SK-N-SH (cell line): ENCODE results near the gene AGGF1.

Experiments used
- EZH2phosphoT487 ChIP-seq: fragments of 200-600 bp; sonication (generic); IDR thresholded peaks from 2 replicates; pipeline ENCODE4 v1.6.1; 2017; ENCODE audit warnings: low read depth, mixed run types, mild to moderate bottlenecking, antibody characterized with exemption, moderate library complexity, borderline replicate concordance
- JUND ChIP-seq: IDR thresholded peaks from 2 replicates; pipeline ENCODE4 v1.4.0; 2012
- POLR2AphosphoS5 ChIP-seq: IDR thresholded peaks from 2 replicates; pipeline ENCODE4 v1.6.1; 2012; ENCODE audit warnings: low read depth, low read length
- RFX5 ChIP-seq: IDR thresholded peaks from 2 replicates; pipeline ENCODE4 v1.6.1; 2012; ENCODE audit warnings: mild to moderate bottlenecking, improper control_type of control experiment, low read length
- SIN3A ChIP-seq: IDR thresholded peaks from 2 replicates; pipeline ENCODE4 v1.6.1; 2012; ENCODE audit warnings: low read depth, mild to moderate bottlenecking, low read length, moderate library complexity, borderline replicate concordance
- TCF12 ChIP-seq: IDR thresholded peaks from 2 replicates; pipeline ENCODE4 v1.4.0; 2012
- TEAD4 ChIP-seq: IDR thresholded peaks from 2 replicates; pipeline ENCODE4 v1.4.0; 2012; ENCODE audit warnings: mild to moderate bottlenecking, borderline replicate concordance; ENCODE audit not compliant: insufficient read depth
- TF ChIP-seq, protein P1 (sequence below): IDR thresholded peaks from 2 replicates; pipeline ENCODE4 v1.4.0; 2012; ENCODE audit warnings: low read depth, borderline replicate concordance
- TF ChIP-seq, protein P2 (sequence below): IDR thresholded peaks from 2 replicates; pipeline ENCODE4 v1.6.1; 2012; ENCODE audit warnings: mild to moderate bottlenecking, low read depth, low read length, moderate library complexity
- TF ChIP-seq, protein P3 (sequence below): fragments of 200-600 bp; sonication (generic); IDR thresholded peaks from 2 replicates; pipeline ENCODE4 v1.6.1; 2017; ENCODE audit warnings: antibody characterized with exemption, mild to moderate bottlenecking, moderate library complexity
- TF ChIP-seq, protein P4 (sequence below): fragments of 150-350 bp; IDR thresholded peaks from 2 replicates; pipeline ENCODE4 v1.6.1; 2016; ENCODE audit warnings: mild to moderate bottlenecking, low read depth, low read length

DNA sequence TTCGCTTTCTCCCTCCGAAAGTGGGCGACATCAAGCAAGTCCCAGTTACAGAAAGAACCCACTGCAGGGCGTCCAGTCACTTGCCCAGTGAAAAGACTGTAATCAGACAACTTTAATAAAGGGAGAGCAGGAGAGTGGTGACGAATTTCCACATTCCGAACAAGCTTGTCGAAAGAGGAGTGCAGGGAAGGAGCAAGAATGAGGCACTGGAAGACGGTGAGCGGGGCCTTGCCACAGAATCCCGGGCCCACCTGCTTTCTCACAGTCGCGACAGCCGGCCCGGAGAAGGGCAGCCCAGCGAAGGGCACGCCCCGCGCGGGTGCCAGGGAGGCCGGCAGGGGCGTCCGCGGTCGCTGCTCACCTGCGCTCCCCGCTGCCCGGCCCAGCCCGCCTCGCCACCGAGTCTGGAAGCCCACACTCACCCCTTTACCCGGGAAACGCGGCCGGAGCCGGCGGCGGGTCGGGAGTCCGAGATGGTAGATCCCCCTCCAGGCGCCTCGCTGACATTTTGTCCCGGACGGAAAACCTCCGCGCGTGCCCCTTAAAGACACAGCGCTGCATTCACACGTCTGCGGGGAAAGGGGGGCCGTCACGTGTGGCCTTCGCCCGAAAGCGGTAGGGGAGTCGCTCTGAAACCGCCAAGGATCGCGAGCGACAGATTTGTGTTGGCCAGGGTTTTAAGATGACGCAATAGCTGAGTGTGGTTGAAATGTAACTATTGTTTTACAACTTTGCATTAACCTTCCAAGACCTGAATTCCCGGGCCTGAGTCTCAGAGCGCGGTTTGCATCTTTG, 56.7 kb downstream of the AGGF1 start, which contains the start of gene ZBED3:
- TF ChIP-seq, protein P1, sequence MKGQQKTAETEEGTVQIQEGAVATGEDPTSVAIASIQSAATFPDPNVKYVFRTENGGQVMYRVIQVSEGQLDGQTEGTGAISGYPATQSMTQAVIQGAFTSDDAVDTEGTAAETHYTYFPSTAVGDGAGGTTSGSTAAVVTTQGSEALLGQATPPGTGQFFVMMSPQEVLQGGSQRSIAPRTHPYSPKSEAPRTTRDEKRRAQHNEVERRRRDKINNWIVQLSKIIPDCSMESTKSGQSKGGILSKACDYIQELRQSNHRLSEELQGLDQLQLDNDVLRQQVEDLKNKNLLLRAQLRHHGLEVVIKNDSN = peak; percentile 84
- TF ChIP-seq TCF12 (no peak), TEAD4 (no peak), EZH2phosphoT487 (no peak), SIN3A (no peak), POLR2AphosphoS5 (peak; percentile 34), JUND (no peak), RFX5 (0 out of 2 replicates have a peak, but pooled peaks have one; percentile 34)
- TF ChIP-seq, protein P2, sequence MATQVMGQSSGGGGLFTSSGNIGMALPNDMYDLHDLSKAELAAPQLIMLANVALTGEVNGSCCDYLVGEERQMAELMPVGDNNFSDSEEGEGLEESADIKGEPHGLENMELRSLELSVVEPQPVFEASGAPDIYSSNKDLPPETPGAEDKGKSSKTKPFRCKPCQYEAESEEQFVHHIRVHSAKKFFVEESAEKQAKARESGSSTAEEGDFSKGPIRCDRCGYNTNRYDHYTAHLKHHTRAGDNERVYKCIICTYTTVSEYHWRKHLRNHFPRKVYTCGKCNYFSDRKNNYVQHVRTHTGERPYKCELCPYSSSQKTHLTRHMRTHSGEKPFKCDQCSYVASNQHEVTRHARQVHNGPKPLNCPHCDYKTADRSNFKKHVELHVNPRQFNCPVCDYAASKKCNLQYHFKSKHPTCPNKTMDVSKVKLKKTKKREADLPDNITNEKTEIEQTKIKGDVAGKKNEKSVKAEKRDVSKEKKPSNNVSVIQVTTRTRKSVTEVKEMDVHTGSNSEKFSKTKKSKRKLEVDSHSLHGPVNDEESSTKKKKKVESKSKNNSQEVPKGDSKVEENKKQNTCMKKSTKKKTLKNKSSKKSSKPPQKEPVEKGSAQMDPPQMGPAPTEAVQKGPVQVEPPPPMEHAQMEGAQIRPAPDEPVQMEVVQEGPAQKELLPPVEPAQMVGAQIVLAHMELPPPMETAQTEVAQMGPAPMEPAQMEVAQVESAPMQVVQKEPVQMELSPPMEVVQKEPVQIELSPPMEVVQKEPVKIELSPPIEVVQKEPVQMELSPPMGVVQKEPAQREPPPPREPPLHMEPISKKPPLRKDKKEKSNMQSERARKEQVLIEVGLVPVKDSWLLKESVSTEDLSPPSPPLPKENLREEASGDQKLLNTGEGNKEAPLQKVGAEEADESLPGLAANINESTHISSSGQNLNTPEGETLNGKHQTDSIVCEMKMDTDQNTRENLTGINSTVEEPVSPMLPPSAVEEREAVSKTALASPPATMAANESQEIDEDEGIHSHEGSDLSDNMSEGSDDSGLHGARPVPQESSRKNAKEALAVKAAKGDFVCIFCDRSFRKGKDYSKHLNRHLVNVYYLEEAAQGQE = no peak
- TF ChIP-seq, protein P3, sequence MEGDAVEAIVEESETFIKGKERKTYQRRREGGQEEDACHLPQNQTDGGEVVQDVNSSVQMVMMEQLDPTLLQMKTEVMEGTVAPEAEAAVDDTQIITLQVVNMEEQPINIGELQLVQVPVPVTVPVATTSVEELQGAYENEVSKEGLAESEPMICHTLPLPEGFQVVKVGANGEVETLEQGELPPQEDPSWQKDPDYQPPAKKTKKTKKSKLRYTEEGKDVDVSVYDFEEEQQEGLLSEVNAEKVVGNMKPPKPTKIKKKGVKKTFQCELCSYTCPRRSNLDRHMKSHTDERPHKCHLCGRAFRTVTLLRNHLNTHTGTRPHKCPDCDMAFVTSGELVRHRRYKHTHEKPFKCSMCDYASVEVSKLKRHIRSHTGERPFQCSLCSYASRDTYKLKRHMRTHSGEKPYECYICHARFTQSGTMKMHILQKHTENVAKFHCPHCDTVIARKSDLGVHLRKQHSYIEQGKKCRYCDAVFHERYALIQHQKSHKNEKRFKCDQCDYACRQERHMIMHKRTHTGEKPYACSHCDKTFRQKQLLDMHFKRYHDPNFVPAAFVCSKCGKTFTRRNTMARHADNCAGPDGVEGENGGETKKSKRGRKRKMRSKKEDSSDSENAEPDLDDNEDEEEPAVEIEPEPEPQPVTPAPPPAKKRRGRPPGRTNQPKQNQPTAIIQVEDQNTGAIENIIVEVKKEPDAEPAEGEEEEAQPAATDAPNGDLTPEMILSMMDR = peak; percentile 26
- TF ChIP-seq, protein P4, sequence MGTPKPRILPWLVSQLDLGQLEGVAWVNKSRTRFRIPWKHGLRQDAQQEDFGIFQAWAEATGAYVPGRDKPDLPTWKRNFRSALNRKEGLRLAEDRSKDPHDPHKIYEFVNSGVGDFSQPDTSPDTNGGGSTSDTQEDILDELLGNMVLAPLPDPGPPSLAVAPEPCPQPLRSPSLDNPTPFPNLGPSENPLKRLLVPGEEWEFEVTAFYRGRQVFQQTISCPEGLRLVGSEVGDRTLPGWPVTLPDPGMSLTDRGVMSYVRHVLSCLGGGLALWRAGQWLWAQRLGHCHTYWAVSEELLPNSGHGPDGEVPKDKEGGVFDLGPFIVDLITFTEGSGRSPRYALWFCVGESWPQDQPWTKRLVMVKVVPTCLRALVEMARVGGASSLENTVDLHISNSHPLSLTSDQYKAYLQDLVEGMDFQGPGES = no peak
